Choroid plexus epithelial cell (primary cell): ENCODE measurements around the gene HS6ST2.

ENCODE experiments used
- DNase-seq: peaks from one replicate; pipeline ENCODE4 v3.0.0-alpha.2; 2010; ENCODE audit warnings: low read depth
- H3K4me3 ChIP-seq: 2 replicates; pipeline ENCODE4 v1.5.1; 2011; ENCODE audit warnings: low read depth, mild to moderate bottlenecking, control low read depth, low read length, moderate library complexity
- CTCF ChIP-seq: conservative IDR thresholded peaks from 2 replicates; pipeline ENCODE4 v1.5.1; 2011; ENCODE audit warnings: low read depth, mild to moderate bottlenecking, control low read depth, inconsistent platforms, low read length, moderate library complexity

The HS6ST2 gene

GRCh38 chrX:132815643-132816042 lies 142.8 kb downstream of the HS6ST2 start:
- no peak for DNase-seq
- no peak for TF ChIP-seq CTCF

GRCh38 chrX:132810964-132811712 lies 147.3 kb downstream of the HS6ST2 start:
- no peak overlapping the region for H3K4me3 ChIP-seq
- no peak for TF ChIP-seq CTCF
- no peak for DNase-seq

More at GRCh38 chrX:132815643-132816042, 142.8 kb downstream of the HS6ST2 start:
- H3K4me3 ChIP-seq = no peak overlapping the region

GRCh38 chrX:132810488-132810887 lies 147.9 kb downstream of the HS6ST2 start:
- no peak overlapping the region for H3K4me3 ChIP-seq
- TF ChIP-seq CTCF = no peak
- no peak for DNase-seq

GRCh38 chrX:132809581-132809980 lies 148.8 kb downstream of the HS6ST2 start:
- TF ChIP-seq CTCF = no peak
- DNase-seq = no peak
- no peak overlapping the region for H3K4me3 ChIP-seq

- no peak for DNase-seq
- no peak for TF ChIP-seq CTCF
- no peak overlapping the region for H3K4me3 ChIP-seq
Measured at GRCh38 chrX:132807411-132808030, 150.9 kb downstream of the HS6ST2 start.

- no peak for DNase-seq
- no peak for TF ChIP-seq CTCF
- H3K4me3 ChIP-seq = no peak overlapping the region
Measured at GRCh38 chrX:132802033-132802432, 156.4 kb downstream of the HS6ST2 start.

- no peak for DNase-seq
- no peak overlapping the region for H3K4me3 ChIP-seq
- no peak for TF ChIP-seq CTCF
Measured at GRCh38 chrX:132795181-132795580, 163.2 kb downstream of the HS6ST2 start.
